ELF-1 (cell line): ENCODE data around the gene TMEM132C.

Experiments
- DNase-seq: peaks from one replicate; pipeline ENCODE4 v3.0.0-alpha.2; 2016; ENCODE audit warnings: low read depth, low spot score

Gene TMEM132C

GRCh38 chr12:128607641-128608040 lies 340.7 kb downstream of the TMEM132C start:
- no peak for DNase-seq

- DNase-seq = peak; percentile 19
These were observed 342.9 kb downstream of the TMEM132C start for GRCh38 chr12:128609861-128610260.

- no peak for DNase-seq
These were observed 344.8 kb downstream of the TMEM132C start for GRCh38 chr12:128611736-128612135.

DNA sequence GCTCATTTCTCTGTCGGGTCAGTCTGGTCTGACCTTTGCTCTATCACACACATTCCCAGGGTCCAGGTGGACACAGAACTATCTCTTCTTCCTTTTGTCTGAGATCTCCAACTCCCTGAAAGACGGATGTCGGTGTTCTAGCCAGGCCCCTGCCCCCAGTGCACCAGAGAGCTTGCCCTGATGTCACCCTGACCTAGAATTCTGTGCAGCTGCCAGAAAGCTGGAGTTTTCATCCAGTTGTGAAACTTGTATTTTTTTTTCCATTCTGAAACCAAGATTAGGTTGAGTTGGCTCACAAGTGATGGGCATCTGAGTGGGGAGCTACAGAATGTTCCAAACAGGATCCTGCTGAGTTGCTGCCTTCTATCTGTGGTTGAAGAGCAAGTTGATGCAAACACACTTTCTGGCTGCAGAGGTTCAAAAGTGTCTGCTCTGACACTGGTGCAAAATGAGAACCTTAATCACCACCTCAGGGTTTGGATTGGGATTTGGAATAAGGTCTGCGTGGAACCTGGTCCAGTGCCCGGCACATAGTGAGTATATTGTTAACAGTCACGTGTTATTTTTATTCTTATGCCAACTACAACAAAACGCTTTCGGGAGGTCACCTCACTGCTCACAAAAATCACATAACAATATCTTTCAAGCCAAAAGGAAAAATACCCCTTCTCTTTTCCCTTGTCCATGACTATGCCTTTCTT lies 345.3 kb downstream of the TMEM132C start:
- no peak for DNase-seq

- DNase-seq = no peak
These were observed 347.0 kb downstream of the TMEM132C start for GRCh38 chr12:128613837-128614590.

GRCh38 chr12:128617304-128617833 lies 350.4 kb downstream of the TMEM132C start:
- no peak for DNase-seq

DNA sequence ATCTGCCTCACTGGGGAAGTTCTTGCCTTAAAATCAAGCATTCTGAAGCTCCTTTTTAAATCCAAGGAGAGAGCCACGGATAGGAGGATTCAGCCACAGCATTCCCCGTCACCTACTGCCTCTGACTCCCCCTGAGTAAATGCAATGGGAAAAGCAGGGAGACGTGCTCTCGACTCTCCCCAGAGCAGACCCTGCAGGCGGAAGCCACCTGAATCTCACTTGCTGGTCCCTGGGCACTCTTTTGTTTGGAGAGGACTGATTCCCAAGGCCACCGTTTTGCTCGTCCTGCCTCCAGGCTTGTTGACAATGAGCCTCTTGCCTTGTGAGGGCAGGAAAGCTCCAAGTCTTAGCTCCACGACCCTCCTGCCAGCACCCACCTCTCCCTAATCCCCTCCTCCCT lies 352.3 kb downstream of the TMEM132C start:
- peak; percentile 6 for DNase-seq

GRCh38 chr12:128621304-128621703 lies 354.3 kb downstream of the TMEM132C start:
- no peak for DNase-seq

DNA sequence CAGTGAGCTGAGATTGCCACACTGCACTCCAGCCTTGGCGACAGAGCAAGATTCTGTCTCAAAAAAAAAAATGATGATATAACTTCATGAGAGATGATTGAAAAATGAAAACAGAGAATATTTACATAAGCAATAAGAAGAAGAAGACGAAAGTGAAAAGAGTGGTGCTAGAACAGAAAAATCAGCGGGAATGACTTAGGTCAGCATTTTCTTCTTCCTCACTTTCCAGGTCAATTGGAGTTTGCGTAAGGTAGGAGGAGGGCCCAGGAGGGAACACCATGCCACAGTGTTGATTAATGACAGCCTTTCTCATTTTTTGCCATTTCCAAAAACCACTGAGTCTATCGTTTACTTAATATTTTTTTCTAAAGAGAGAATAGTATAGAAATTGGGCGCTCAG lies 356.8 kb downstream of the TMEM132C start:
- DNase-seq = no peak

DNA sequence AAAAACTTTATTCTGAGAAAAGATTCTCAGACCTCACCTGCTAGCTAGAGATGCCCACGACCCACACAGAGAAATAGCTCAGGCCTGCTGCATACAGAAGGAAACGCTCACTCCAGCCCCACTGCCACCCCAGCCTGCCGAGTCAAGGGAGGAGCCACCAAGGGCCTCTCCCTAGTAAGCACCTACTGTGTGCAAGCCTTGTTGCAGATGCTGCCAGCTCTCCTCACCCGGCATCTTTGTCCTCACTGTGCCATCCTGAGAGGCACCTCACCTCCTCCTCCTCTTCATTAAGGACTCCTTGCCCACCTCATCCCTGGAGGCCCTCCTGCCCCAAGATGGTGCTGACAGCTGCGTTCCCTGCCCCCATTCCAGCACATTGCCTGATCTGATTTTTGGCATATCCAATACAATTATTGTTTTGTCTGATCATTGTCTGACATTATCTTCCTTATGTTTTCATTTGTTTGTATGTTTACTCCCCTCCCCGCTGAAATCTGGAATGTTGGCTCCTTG lies 359.9 kb downstream of the TMEM132C start:
- no peak for DNase-seq

- DNase-seq = no peak
These were observed 360.7 kb downstream of the TMEM132C start for GRCh38 chr12:128627659-128628058.

- DNase-seq = no peak
These were observed 363.0 kb downstream of the TMEM132C start for GRCh38 chr12:128629979-128630378.

DNA sequence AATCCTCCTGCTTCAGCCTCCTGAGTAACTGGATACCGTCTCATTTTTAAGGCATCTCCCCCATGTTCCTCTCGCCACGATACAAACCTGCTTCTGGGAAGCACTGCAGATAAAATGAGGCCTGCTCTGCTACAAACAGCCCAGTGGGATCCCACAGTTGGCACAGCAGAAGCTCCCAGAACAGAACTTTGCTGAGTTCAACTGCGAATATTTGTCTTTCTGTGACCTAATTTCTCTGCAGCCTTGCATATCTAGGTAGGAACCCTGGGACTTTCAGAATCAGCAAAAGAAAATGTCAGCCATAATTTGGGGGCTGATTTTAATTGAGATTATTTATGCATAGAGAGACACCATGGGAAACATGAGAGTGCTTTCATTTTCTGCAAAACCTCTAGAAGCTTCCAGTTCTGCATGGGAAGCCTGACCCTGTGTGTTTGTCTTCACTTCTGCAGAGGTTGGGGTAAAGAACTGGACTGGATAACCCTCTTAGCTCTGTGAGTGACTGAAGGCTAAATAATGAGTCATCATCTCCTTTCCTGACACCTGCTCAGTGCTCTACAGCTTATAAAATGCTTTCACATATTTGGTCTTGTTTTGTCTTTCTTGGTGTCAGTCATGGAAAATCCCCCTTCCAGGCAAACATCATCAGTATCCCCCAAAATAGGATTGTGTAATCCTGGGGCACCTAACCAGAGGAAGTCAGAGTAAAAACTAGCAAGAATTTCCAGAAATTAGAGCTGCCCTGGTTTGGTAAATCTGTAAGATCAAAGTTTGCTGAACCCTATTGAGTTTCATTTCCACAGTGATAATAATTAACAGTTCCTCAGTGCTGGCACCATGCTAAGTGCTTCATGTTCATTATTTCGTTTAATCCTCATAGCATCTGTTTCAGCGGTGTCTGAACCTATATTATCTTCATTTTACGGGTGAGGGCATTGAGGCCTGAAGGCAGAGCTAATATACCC lies 371.0 kb downstream of the TMEM132C start:
- no peak for DNase-seq

DNA sequence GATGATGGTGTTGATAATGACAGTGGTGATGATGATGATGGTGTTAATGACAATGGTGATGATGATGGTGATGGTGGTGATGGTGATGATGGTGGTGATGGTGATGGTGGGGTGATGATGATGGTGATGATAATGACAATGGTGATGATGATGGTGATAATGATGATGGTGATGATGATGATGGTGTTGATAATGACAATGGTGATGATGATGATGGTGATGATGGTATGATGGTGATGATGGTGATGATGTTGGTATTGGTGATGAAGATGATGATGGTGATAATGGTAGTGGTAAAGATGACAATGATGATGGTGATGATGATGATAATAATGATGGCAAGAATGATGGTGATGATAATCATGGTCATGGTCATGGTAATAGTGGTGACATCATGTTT lies 372.1 kb downstream of the TMEM132C start:
- no peak for DNase-seq

DNA sequence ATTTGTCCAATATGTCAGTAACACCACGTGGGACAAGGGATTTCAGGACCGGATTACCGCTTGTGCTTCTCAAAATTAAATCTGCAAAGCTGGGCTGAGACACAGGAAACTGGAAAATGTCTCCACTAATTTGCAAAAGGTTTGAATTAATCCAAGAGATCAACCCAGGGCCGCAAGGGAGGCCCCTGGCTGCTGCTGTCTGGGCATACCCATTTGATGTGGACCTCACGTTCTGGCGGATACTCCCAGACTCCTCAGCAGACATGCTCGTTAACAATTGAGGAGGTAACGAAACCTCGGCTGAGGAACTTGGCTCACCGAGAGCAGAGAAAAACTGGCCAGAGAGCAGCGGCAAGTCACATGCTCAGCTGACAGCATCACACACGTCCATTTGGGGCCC lies 376.2 kb downstream of the TMEM132C start:
- no peak for DNase-seq

DNA sequence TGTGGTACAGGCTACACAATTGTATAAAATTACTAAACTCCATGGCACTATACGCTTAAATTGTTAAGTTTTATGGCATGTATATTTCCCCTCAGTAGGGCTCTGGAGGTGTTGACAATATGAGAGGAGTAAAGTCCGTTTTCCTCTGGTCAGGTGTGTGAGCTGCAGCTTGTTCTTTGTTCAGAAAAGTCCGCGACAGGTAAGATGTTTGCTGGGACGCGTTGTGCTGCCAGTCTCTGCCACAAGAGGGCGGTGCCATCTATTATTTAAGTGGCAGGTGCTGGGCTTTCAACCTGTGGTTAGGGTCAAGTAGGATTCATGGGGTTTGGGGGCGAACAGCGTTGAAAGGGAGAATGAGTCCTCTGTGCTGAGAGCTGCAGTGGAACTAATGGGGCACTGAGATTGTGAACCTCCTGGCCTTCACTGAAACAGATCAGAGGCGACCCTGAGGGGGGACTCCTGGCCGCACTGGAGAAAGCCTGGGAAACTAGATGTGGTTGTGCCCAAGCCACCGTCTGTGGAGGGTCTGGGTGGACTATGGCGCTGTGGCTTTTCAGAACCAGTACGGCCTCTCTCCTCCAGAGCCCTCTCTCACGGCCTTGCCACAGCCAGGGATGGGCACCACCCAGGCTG lies 377.8 kb downstream of the TMEM132C start:
- peak; percentile 68 for DNase-seq

DNA sequence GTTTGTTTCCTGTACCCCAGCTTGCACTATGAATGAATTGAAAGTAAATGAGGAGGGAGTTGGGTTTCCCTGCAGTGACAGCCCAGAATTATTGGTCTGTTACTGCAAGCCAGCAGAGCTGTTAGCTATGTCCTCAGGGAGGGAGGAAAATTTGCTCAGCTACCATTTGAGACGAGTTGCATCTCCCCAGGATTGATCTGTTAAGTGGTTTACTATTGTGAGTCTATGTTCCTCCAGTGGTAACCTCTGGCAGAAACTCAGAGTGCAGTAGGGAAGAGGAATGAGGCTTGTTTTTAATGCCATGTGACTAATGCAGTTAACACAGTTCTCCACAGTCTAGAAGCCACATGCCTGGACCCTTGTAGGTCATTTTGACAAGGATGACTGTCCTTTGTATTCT lies 382.9 kb downstream of the TMEM132C start:
- no peak for DNase-seq

GRCh38 chr12:128652136-128652751 lies 385.3 kb downstream of the TMEM132C start:
- DNase-seq = peak; percentile 18

DNA sequence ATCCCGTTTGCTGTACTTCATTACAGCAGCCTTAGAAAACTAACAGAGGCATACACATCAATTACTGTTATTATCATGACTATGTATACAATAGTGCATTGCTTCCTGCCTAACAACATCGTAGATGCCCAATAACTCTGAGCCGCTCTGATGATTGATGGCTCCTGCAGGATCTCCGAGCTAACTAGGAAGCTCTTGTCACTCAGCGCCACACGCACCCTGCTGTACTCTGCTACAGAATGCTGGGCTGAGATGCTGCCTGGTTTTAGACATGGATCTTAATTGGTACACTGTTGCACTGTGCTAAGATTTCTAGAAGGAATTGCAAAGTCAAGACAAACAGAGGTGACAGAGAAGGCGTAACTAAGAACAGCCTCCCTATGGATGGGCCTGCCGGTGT lies 387.5 kb downstream of the TMEM132C start:
- no peak for DNase-seq

DNA sequence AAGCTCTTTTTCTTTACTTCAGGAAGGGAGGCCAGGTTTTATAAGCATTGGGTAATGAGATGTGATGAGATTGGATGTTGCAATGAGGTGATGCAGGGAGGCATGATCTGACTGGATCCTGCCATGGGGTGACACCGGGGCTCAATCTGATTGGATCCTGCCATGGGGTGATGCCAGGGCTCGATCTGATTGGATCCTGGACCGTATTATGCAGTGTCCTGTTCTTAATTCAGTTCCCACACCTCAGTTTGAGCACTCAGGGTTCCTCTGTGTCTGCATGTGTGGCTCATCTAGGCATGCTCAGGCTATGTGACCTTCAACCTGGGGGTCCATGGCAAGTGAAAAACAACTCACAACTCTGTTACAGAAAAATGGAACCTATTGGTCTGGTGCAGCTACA lies 390.4 kb downstream of the TMEM132C start:
- no peak for DNase-seq
